ENCODE data around the gene PLXNB2.

PLXNB2 gene

DNA sequence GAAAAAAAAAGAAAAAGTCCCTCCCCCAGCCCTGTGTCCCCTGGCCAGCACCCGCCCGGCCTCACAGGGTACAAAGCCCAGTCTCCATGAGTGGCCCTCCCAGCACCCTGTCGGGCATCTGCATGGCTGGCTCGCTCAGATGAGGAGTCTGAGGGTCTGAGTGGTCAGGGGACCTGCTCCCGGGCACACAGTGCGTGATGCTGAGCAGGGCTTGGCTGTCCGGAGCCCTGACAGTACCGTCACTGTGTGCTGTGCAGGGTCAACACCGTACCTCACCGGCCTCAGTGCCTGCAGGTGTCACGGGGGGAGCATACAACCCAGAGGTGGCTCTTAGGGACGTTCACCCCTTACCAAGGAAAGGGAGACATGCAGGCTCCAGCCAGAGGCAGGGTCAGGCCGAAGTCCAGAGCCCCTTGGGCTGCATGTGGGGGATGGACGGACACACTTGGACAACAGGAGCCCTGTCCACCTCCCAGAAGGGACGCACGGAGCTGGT, 3.6 kb upstream of the PLXNB2 start:
- CTCF ChIA-PET, result interaction anchor here (0.7 kb wide), 1 partner anchor 11 kb away, joined by 6 read pairs; no protein-coding TSS in a partner anchor
- Histone ChIP-seq H3K4me3 (ENCODE audit: low read depth, low read length) (no peak overlapping the region), H3K4me1 (ENCODE audit: control insufficient read depth, insufficient read depth, low read length) (no peaks in the 10 kb centered on the region; the same call in 1 of the 2 replicates), H3K9me3 (ENCODE audit: control insufficient read depth, insufficient read depth, low read depth, low read length) (no peaks in the 10 kb centered on the region), H3K36me3 (ENCODE audit: control insufficient read depth in 2 of 2, insufficient read depth in 1 of 2, low read length in 2 of 2) (no peaks in the 10 kb centered on the region), H3K27ac (ENCODE audit: extremely low read depth, low read depth, low read length) (no peak overlapping the region)
- POLR2A ChIA-PET, result no interaction called here
- TF ChIP-seq BCL11B (tag by site-specific recombination; IDR thresholded peaks at IDR 0.05; ENCODE audit: low read depth) (no peak), ZNF791 (tag by site-specific recombination; IDR thresholded peaks at IDR 0.05) (no peak), ZNF555 (tag by site-specific recombination; conservative IDR thresholded peaks at IDR 0.05) (no peak), ZNF19 (tag by site-specific recombination; IDR thresholded peaks at IDR 0.05; ENCODE audit: low read depth) (no peak), IKZF3 (tag by site-specific recombination; IDR thresholded peaks at IDR 0.05) (no peak), ZFP69B (tag by site-specific recombination; IDR thresholded peaks at IDR 0.05) (no peak), ZNF174 (tag by site-specific recombination; IDR thresholded peaks at IDR 0.05) (no peak), ZNF510 (tag by site-specific recombination; IDR thresholded peaks at IDR 0.05; ENCODE audit: insufficient replicate concordance) (no peak), ZNF548 (tag by site-specific recombination; IDR thresholded peaks at IDR 0.05) (no peak), WT1 (tag by site-specific recombination; IDR thresholded peaks at IDR 0.05) (no peak), ZNF529 (tag by site-specific recombination; IDR thresholded peaks at IDR 0.05; ENCODE audit: insufficient replicate concordance) (no peak), ZNF280D (tag by site-specific recombination; IDR thresholded peaks at IDR 0.05) (no peak), ZEB2 (tag by site-specific recombination; IDR thresholded peaks at IDR 0.05) (no peak), BCL11A (tag by site-specific recombination; IDR thresholded peaks at IDR 0.05; ENCODE audit: low read depth) (no peak), CTCF (tag by site-specific recombination; IDR thresholded peaks at IDR 0.05) (no peak), ZNF645 (tag by site-specific recombination; IDR thresholded peaks at IDR 0.05) (no peak), ZNF114 (tag by site-specific recombination; IDR thresholded peaks at IDR 0.05) (no peak), ZNF626 (tag by site-specific recombination; IDR thresholded peaks at IDR 0.05) (no peak), SP7 (tag by site-specific recombination; IDR thresholded peaks at IDR 0.05) (no peak)

DNA sequence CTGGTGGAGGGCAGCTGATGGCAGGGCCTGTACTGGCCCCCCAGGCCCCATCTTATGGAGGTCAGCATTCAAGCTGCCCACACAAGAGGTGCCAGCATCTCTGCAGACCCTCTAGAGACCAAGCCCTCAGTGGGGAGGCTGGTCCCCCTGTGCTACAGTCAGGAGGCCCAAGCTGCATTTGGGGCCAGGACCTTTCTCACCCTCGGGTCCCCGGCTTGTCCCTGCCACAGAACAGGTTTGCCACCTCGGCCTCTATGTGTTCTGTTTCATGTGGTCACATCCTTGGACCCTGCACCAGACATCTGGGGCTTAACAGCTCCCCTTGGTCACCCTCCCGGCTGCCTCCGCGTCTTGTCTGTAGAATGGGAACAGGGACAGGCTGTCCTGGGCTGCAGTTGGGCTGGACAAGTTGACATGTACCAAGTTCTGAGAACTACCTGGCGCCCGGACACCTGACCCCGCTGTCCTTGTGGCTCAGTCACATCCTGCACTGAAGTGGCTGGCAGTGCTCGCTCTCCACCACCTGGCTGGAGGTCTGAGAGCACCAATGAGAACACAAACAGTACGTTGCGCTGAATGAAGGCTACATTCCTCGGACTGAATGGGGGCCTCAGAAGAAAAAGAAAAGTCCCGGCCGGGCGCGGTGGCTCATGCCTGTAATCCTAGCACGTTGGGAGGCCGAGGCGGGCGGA, 2.7 kb upstream of the PLXNB2 start:
- Histone ChIP-seq H3K36me3 (ENCODE audit: control insufficient read depth in 2 of 2, insufficient read depth in 1 of 2, low read length in 2 of 2) (peaks cover 0 to 4% of the 10 kb centered on the region in 2 experiments; a peak in 1 of 3 replicates), H3K9me3 (ENCODE audit: control insufficient read depth, insufficient read depth, low read depth, low read length) (no peaks in the 10 kb centered on the region), H3K4me1 (ENCODE audit: control insufficient read depth, insufficient read depth, low read length) (peaks cover 8% of the 10 kb centered on the region; the same call in 1 of the 2 replicates), H3K27ac (ENCODE audit: extremely low read depth, low read depth, low read length) (no peak overlapping the region), H3K4me3 (ENCODE audit: low read depth, low read length) (no peak overlapping the region)
- POLR2A ChIA-PET, result no interaction called here
- CTCF ChIA-PET, result interaction anchor here (0.6 kb wide), 1 partner anchor 168 kb away, joined by 3 read pairs; no protein-coding TSS in a partner anchor
- no peak for TF ChIP-seq ZNF174 (tag by site-specific recombination; IDR thresholded peaks at IDR 0.05)
- no peak for TF ChIP-seq ZNF658 (tag by site-specific recombination; IDR thresholded peaks at IDR 0.05)
- TF ChIP-seq ZNF202 (tag by site-specific recombination; IDR thresholded peaks at IDR 0.05; ENCODE audit: borderline replicate concordance), result no peak
- no peak for TF ChIP-seq ZNF211 (tag by site-specific recombination; IDR thresholded peaks at IDR 0.05; ENCODE audit: low read depth)
- no peak for TF ChIP-seq ZNF366 (tag by site-specific recombination; conservative IDR thresholded peaks at IDR 0.05)
- TF ChIP-seq ZNF514 (tag by site-specific recombination; IDR thresholded peaks at IDR 0.05), result no peak
- TF ChIP-seq ZNF175 (tag by site-specific recombination; IDR thresholded peaks at IDR 0.05), result no peak

Data from HEK293 (cell line).